GM19240 (cell line): ENCODE measurements around the gene NCKAP5.

Experiments used
- DNase-seq: peaks from one replicate; pipeline ENCODE4 v3.0.0; 2011; ENCODE audit warnings: low spot score; ENCODE audit not compliant: insufficient read length

The NCKAP5 gene

DNA sequence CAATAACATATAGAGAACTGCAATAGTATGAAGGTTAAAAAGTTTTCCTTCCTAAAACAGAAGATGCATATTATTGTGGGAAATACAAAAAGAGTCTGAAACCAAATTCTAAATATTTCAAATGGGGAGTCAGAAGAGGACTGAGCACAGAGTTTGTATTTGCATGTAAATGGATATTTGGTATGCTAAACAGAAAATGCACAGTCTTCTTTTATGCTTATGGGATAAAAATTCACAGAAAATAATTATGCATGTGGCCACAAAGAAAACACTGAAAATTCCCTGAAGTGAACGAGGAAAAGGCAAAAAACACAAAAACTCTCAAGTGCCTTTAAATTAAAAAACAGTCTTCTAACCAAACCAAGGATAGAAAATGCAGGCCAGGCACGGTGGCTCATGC, 142.7 kb downstream of the NCKAP5 start:
- no peak for DNase-seq

GRCh38 chr2:133424876-133425275, 143.4 kb downstream of the NCKAP5 start:
- DNase-seq = no peak

- DNase-seq = no peak
These were observed 145.3 kb downstream of the NCKAP5 start for GRCh38 chr2:133422931-133423351.

DNA sequence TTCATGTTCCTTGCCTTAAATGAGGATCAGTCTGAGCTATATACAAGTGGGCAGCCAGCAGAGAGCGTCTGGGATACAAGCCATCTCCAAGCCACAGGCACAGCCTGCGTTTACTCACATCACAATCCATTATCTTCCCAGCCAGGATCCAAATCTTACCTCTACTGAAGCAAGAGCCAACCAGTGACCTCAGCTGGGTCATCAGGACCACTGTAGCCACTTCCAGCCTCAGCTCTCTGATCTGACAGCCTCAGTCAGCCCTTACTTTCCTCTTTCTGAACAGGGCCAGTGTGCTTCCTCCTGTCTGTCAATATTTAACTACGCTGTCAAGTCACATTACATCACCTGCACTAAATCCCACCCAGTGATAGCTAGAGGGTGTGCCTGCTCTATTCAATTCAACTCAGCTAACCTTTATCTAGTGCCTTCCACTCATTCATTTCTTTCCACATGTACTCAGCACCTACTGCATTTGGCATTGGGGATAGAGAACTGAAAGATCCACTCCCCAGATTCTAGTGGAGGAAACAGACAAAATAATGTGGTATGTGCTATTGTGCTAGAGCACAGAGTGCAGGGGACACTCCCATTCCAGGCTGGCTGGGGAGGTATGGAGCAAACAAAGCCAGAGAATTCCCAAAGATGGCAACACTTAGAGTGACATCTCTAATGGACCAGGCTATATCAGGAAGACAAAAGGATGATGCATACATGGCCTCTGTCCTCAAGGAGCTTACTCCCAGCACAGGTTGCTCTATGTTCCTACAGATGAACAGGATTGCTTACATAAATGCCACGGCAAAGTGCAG, 146.5 kb downstream of the NCKAP5 start:
- DNase-seq = no peak

- DNase-seq = no peak
These were observed 147.5 kb downstream of the NCKAP5 start for GRCh38 chr2:133420788-133421187.

GRCh38 chr2:133418671-133419070, 149.6 kb downstream of the NCKAP5 start:
- DNase-seq = no peak

DNA sequence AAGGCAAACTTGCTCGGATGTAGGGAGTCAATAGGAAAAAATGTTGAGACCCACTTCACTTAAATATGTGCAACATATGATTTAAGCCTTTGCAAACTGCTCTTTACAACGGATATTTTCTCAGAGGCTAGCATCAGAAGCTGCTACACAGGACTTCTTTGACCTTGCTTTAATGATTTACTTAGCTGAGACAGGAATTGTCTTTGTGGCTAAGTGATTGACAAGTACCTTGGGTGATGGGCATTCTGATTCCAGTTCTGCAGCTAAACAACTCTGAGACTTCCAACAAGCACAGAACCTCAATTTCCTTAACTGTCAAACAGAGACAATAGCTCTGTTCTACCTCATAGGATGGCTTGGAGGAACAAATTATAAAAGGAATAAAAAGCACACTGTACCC, 150.2 kb downstream of the NCKAP5 start:
- no peak for DNase-seq

DNA sequence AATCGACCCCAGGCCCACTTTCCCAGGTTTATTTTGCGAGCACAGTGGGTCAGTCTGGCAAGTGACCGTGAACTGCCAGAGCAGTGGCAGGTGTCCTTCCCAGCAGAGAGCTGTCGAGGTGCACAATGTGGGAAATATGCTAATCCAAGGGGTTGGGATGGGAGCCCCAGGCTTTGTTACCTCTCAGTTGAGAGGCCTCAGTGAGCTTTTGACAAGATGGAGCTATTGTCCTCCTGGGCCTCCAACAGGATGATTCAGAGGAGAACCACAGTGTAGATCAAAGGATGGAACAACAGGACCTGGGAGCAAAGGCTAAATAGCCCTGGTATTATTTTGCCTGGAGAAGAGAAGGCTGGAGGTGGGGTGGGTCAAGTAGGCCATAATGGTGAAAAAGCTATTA, 150.8 kb downstream of the NCKAP5 start:
- DNase-seq = no peak

- no peak for DNase-seq
These were observed 151.5 kb downstream of the NCKAP5 start for GRCh38 chr2:133416736-133417135.

DNA sequence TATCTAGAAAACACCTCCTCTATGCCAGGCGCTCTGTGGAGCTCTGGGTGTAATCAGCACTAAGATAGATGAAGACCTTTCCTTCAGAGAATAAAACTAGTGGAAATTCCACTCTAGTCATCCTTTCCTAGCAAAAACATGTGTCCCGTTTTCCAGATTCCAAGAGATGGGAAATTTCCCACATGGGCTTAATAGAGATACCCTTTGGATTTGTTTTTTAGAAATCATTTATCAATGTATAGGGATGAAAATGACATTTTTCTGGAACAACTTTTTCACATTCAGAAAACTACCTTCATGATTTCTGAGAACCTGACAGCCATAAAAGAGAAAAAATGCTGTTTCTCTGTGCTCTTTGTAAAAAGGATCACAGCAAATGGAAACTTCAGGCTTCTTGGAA, 152.1 kb downstream of the NCKAP5 start:
- no peak for DNase-seq

DNA sequence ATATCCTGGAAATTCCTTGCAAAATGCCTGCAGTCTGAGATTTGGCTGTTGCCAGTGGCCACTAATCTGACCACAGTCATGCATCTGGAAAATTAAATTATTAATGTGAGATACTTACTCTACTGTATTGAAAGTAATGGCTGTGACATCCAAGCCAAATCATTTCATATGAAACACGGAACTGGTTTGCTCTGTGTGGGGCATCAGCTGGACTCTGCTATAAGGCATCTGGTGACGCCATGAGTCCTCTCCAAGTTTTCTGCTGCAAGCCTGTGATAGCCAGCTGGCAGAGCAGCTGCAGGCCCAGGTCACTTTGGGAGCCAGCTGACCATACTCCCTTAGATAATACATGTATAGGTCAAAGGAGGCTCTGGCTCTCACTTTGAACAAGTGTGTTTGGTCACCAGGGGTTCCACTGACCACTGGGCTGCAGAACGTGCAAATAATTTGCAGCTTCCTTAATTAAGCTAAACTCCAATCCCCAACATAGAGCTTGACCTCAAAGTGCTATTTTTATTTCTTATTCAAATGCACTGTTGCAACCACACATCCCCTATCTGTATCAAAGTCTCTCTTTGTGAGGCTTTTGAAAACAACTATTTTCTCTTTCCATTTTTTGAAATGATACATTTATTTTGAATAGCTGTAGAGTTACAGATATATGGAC, 152.9 kb downstream of the NCKAP5 start:
- no peak for DNase-seq

DNA sequence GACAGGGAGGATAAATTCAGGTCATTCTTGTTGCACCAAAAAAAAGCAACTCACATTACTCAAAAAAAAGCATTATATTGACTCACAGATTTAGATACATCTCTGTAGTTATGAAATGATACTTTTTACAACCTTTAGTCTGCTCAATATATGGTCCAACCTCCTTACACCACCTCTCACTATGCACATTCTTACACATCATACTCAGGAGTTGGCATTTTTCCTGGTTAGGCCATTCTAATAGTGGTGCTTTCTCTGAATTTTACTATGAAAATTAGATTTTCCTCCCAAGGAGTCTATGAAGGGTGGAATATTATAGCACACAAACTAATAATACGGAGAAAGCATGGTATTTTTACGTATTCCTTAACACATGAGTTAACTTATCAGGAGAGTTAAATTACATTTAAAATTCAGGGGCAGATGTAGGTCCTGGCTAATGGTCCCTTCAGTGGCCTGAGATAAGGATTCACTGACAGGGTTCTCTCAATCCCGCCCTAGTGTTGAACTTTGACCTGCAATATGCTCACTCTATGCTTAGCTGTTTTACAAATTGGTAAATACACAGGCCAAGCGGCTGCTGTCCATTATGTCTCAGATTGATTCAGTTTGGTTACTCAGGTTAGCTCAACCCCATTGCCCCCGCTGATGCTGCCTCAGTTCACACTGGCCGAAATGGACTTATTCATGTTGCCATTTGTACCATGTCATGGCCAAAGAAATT, 153.6 kb downstream of the NCKAP5 start:
- no peak for DNase-seq

DNA sequence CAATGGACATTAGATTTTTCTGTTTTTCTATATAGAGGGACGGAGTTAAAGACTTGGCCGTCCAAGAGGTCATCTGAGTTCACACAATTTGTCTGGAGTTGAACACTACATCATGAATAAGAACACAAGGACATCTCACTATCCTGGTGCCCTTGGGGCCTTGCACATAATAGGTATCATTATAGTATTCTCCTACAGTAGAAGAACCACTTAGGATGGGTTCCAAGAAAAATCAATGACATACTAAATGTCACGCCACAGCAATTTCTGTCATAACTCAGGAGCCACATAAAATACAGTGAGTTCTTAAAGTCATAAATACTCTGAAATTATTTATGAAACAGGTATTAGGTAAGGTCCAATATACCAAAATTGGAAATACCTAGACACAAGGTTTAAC, 154.4 kb downstream of the NCKAP5 start:
- no peak for DNase-seq

DNA sequence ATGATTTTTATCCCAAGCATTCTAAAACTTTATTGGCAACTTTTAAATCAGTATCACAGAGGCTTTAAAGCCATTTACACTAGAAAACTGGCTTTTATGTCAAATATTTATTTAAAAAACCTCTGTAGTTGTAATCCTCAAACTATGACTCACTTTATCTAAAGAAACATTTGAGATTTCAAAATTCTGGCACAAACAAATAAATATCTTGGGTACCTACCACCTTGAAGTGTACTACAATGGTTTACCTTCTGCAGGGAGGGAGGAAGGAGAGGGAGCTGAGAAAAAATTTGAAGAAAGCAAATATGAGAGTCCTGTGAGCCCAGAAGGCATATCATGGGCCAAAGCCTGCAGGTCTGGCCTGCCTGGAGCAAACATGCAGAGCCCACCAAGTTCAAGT, 155.6 kb downstream of the NCKAP5 start:
- DNase-seq = no peak

- DNase-seq = no peak
These were observed 156.4 kb downstream of the NCKAP5 start for GRCh38 chr2:133411857-133412256.

GRCh38 chr2:133411101-133411500, 157.2 kb downstream of the NCKAP5 start:
- no peak for DNase-seq

DNA sequence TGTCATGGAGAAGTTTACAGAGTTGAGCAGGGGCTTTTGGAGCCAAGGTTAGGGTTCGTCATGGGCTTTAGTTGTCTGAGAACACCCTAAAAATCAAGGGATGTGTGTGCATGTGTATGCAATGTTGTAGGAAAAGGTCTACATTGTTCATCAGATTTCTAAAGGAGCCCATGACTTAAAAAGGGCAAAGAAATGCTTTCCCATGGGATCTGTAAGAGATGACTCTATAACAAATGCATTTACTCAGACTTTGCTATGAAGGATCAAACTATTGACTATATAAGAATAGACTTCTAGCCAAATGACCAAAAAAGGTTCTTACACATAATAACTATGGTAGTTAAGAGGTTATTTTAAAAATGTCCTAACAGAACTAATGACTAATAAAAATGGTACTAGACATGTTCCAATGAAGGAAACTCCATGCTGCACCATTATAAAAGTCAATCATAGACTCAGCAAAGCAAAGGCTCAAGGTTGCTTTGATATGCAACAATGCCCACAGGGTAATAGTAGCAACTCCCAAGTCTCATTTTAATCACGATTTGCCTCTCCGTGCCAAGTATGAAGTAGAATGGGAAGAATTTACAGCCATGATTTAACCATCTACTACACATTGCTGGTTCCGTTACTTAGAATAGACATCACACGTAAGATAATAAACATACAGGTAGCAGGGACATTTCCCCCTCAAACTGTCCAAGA, 158.5 kb downstream of the NCKAP5 start:
- no peak for DNase-seq

DNA sequence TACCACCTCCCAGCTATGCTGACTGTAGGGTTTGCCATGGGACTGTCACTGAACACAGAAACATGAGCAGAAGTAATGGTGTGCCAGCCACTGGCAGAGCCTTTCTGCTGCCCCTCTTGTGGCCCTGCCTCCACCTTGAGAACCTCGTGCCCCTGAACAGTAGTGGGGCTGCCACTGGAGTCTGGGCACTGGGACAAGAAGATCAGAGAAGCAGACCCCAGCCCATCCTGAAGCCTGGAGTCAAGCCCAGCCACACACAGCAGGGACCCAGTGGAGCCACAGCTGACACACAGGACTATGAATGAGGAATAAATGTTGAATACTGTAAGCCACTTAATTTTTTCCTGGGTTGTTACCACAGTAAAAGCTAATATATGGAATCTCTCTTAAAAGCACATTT, 159.6 kb downstream of the NCKAP5 start:
- DNase-seq = no peak

GRCh38 chr2:133407341-133407740, 160.9 kb downstream of the NCKAP5 start:
- DNase-seq = no peak

DNA sequence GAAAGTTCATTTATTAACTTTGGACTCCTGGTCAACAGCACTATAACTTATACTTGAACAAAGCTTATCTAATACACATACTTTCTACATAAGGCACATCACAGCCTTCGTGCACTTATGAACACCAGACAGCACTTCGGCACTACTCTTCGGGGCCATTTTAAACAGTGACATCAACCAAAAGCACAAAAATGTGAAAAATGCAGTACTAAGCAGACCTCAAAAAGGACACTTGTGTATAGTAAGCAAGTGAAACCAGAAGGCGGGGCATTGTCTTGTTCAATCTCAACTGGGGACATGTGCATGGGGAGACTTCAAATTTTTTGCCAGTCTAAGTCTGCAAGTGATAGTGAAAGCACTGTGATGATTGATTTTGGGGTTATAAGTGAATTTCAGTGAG, 163.0 kb downstream of the NCKAP5 start:
- DNase-seq = no peak

GRCh38 chr2:133400411-133400810, 167.9 kb downstream of the NCKAP5 start:
- DNase-seq = no peak

DNA sequence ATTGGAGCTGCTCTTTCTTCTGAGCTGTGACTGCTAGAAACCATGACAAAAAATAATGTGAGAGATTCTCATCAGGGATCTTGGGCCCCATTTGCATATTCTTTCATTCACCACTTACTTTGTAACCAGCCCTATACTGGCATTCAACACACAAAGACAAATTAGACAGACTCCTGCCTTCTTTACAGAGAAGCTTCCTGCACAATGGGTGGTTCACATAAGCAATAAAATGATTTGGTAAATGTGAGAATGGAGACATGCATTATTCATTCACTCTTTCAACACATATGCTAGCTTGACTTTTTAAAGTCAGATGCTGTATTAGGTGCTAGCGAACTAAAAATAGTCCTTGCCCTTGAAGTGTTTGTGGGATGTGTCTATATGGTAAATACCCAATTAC, 174.4 kb downstream of the NCKAP5 start:
- DNase-seq = no peak
